Activated CD8-positive, alpha-beta T cell treated with anti-CD3 and anti-CD28 coated beads for 36 hours (primary cell): ENCODE results near the gene DCAF6. TPM values are rescaled to one million over a fixed set of nuclear protein-coding genes. Genes with fewer than 3 reads are reported as not detected.

ENCODE experiments used
- ATAC-seq: fragments of 200-7000 bp; cut with Tn5 transposase; one replicate; pipeline ENCODE4 v1.10.0; 2021; ENCODE audit warnings: mild to moderate bottlenecking, moderate library complexity
- CTCF ChIA-PET: fragments of 350-600 bp; sonication (Branson Sonifier 250); formaldehyde crosslinking; loops from one replicate; lab custom pipeline; 2021; ENCODE audit warnings: antibody characterized with exemption; lab: Charles Lee
- POLR2A ChIA-PET: fragments of 350-600 bp; sonication (Branson Sonifier 250); formaldehyde crosslinking; loops from one replicate; lab custom pipeline; 2021; ENCODE audit warnings: antibody characterized with exemption; lab: Charles Lee
- DNase-seq: peaks from one replicate; pipeline ENCODE4 v3.0.0-alpha.2; 2020
- H3K27ac Mint-ChIP-seq: one replicate; pipeline ENCODE4 v1.8.0; 2021; ENCODE audit warnings: mild to moderate bottlenecking, mixed read lengths
- H3K27me3 Mint-ChIP-seq: one replicate; pipeline ENCODE4 v1.8.0; 2021; ENCODE audit warnings: mixed read lengths
- H3K36me3 Mint-ChIP-seq: one replicate; pipeline ENCODE4 v1.8.0; 2021; ENCODE audit warnings: low read depth, mixed read lengths
- H3K4me1 Mint-ChIP-seq: one replicate; pipeline ENCODE4 v1.8.0; 2021; ENCODE audit warnings: low read depth, mixed read lengths
- H3K4me3 Mint-ChIP-seq: one replicate; pipeline ENCODE4 v1.8.0; 2021; ENCODE audit warnings: mild to moderate bottlenecking, moderate library complexity, mixed read lengths
- H3K9me3 Mint-ChIP-seq: one replicate; pipeline ENCODE4 v1.8.0; 2021; ENCODE audit warnings: mixed read lengths
- intact Hi-C: fragments of 100-400 bp; cut with micrococcal nuclease; formaldehyde crosslinking; loops from one replicate; pipeline ENCODE4 v1.10.0; 2022
- total RNA-seq, 2 experiments: library from RNA; stranded (reverse); gene quantifications; one replicate each; pipeline ENCODE4 v1.2.3, GENCODE V29; 2021
- TF ChIP-seq, protein P1 (sequence below): fragments of 200-600 bp; IDR thresholded peaks from one replicate; pipeline ENCODE4 v1.8.0; 2022; ENCODE audit warnings: antibody characterized with exemption, mild to moderate bottlenecking

Gene DCAF6
- total RNA-seq, 2 experiments from 2014 or later, result 21.6 to 22.6 TPM

DNA sequence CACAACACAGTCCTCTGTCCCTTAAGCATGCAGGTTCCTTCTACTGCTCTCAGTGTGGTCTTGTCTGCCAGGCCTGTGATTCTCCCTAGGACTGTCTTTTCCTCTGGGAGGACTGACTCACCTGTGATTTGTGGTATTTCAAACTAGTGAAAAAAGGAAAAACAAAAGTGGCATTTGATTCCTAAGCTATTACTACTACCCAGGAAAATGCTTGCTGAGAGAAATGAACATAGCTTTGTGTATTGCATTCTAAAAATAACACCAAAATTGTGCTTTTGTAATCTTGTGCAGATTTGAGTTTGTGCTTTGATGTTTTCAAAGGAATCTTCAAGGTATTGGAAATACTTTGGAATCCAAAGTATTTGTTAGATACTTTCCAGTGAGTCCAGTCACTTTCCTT is 143.3 kb downstream of the DCAF6 start:
- ATAC-seq (no peak), DNase-seq (no peak)
- Mint-ChIP-seq H3K36me3 (peaks cover 2% of the 10 kb centered on the region), H3K4me3 (no peak overlapping the region), H3K27ac (no peak overlapping the region), H3K4me1 (no peaks in the 10 kb centered on the region), H3K9me3 (no peaks in the 10 kb centered on the region), H3K27me3 (no peaks in the 10 kb centered on the region)
- intact Hi-C loops, result loop anchor here (5.0 to 10.0 kb wide), 3 partner anchors 142 to 365 kb away; partner anchors contain the start of genes DCAF6 and MPC2
- ChIA-PET POLR2A (no interaction called here), CTCF (interaction anchor here (1.3 to 1.6 kb wide), 3 partner anchors 8 to 11 kb away, joined by 3 to 4 read pairs (median 4); no protein-coding TSS in a partner anchor)
- TF ChIP-seq, protein P1, sequence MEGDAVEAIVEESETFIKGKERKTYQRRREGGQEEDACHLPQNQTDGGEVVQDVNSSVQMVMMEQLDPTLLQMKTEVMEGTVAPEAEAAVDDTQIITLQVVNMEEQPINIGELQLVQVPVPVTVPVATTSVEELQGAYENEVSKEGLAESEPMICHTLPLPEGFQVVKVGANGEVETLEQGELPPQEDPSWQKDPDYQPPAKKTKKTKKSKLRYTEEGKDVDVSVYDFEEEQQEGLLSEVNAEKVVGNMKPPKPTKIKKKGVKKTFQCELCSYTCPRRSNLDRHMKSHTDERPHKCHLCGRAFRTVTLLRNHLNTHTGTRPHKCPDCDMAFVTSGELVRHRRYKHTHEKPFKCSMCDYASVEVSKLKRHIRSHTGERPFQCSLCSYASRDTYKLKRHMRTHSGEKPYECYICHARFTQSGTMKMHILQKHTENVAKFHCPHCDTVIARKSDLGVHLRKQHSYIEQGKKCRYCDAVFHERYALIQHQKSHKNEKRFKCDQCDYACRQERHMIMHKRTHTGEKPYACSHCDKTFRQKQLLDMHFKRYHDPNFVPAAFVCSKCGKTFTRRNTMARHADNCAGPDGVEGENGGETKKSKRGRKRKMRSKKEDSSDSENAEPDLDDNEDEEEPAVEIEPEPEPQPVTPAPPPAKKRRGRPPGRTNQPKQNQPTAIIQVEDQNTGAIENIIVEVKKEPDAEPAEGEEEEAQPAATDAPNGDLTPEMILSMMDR, result no peak

DNA sequence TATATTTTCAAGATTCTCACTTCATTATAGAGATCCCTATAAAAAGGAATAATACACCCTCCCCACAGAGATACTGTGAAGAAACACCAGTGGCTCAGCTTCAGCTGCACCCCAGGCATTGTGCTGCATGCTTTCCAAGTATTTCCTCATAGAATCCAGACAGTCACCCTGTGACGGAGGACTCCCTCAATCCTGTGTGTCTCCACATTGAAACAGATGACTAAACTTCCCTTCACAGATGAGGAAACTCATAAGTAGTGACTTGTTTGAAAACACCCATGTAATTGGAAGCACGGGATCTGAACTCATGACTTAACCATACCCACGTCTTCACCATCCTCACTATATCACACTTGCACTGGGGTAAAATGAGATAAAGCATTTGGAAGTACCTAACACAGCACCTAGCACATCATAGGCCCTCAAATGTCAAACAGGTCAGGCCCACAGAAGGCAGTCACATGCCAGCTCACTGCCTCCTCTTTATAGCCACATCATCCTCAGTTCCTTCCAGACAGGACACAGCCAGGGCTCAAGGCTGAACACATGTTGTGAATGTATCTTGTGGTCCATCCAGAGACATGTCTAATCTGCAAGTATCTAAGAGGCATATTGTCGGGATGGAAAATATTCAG is 145.0 kb downstream of the DCAF6 start:
- ChIA-PET CTCF (interaction anchor here (0.6 to 5.1 kb wide), 56 partner anchors 13 to 481 kb away, joined by 3 to 105 read pairs (median 4); partner anchors contain the start of genes DCAF6, GPR161 and MPC2), POLR2A (interaction anchor here (0.6 to 0.8 kb wide), 2 partner anchors 144 to 1107 kb away, joined by 3 read pairs; partner anchors contain the start of gene MPC2)
- H3K36me3 Mint-ChIP-seq, result peaks cover 2% of the 10 kb centered on the region
- H3K9me3 Mint-ChIP-seq, result no peaks in the 10 kb centered on the region
- ATAC-seq, result no peak
- H3K27ac Mint-ChIP-seq, result no peak overlapping the region
- intact Hi-C loops, result loop anchor here (5.0 to 10.0 kb wide), 3 partner anchors 144 to 367 kb away; partner anchors contain the start of genes DCAF6 and MPC2
- DNase-seq, result no peak
- no peaks in the 10 kb centered on the region for H3K4me1 Mint-ChIP-seq
- H3K27me3 Mint-ChIP-seq, result peaks cover 2% of the 10 kb centered on the region
- TF ChIP-seq, protein P1, result no peak
- no peak overlapping the region for H3K4me3 Mint-ChIP-seq

DNA sequence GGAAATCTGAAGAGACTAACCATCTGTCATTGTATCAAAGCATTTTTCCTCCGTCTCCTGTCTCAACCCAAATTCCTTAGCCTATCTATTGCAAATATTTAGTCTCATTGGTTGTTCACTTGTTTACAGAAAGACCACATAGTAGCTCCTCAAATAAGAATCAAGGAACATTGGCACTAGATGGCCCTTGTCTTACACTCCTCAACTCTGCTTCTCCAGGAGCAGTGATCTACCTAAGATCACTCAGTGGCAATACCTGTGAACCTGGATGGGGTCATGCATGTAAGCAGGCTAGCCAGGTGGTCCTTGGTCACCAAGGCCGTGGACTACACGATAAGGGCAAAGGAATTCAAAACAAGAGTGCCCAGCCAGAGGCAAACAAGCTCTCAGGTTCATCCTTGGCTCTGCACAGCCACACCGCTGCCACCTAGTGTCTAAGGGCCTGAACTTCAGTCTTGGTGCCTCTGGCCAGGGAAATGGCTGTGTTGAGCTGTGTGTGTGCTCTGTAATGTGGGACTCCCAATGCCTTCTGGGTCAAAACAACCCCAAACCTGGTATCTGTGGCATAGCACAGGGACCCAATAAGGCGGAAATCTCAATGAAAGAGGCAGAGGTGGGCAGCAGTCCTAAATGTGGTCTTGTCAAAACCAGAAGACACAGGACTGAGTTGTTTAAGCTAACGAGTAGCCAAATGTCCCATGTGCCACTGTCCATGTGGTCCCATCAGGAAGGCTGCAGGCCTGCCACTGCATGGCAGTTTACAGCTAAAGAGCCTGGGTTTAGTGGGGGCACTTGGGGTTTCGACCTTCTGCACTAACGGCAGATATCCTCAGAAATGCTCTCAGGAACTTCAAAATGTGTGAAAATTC is 145.8 kb downstream of the DCAF6 start:
- no peak overlapping the region for H3K27ac Mint-ChIP-seq
- no peak overlapping the region for H3K4me3 Mint-ChIP-seq
- POLR2A ChIA-PET, result interaction anchor here (0.6 to 0.8 kb wide), 2 partner anchors 145 to 1108 kb away, joined by 3 read pairs; partner anchors contain the start of gene MPC2
- H3K27me3 Mint-ChIP-seq, result peaks cover 2% of the 10 kb centered on the region
- peak; percentile 81 for DNase-seq
- H3K4me1 Mint-ChIP-seq, result no peaks in the 10 kb centered on the region
- no peaks in the 10 kb centered on the region for H3K36me3 Mint-ChIP-seq
- CTCF ChIA-PET, result interaction anchor here (0.6 to 5.1 kb wide), 74 partner anchors 12 to 482 kb away, joined by 3 to 105 read pairs (median 4); partner anchors contain the start of genes ADCY10, DCAF6, GPR161 and MPC2
- H3K9me3 Mint-ChIP-seq, result no peaks in the 10 kb centered on the region
- intact Hi-C loops, result loop anchor here (5.0 to 10.0 kb wide), 3 partner anchors 145 to 367 kb away; partner anchors contain the start of genes DCAF6 and MPC2
- TF ChIP-seq, protein P1, result peak; percentile 74
- peak; percentile 96 for ATAC-seq

DNA sequence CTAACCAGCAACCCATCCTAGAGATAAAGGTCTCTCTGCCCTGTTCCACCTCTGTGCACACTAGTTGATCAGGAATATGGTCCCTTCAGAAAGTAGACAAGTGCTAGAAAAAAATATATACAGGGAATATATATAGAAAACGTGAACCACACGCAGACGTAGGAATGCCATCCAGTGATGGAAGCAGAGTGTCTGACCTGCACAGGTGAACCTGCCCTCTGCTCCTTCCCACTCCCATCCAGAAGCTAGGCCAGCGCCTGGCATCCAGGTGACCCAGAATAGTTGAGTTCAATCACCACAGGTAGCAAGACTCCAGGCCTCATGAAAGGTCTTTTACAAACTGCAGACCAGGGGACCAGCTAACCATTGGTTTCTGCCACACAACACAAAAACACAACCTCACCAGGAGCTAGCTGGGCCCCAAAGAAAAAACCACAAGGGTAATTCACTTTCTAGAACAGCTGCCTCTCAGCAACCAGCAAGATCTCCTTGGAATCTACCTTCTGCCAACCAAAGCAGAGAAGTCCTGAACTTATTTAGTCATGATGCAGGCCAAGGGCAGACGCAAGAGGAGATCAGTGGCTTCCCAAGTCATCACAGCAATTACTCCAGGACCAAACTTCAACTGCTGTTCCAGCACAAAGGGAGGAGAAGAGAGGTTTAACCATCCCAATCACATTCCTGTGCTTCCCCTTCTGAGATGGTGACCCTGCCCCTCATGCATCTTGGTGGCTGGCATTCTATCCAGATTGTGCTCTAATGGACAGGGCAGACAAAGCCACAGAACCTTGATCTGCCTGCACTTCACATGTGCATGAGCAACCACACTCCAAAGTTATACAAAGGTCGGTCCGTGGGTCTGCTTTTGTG is 147.2 kb downstream of the DCAF6 start:
- H3K27ac Mint-ChIP-seq, result no peak overlapping the region
- DNase-seq (no peak), ATAC-seq (no peak)
- POLR2A ChIA-PET, result interaction anchor here (1.5 kb wide), 1 partner anchor 8 kb away, joined by 4 read pairs; no protein-coding TSS in a partner anchor
- no peak overlapping the region for H3K4me3 Mint-ChIP-seq
- H3K36me3 Mint-ChIP-seq, result no peaks in the 10 kb centered on the region
- no peaks in the 10 kb centered on the region for H3K9me3 Mint-ChIP-seq
- intact Hi-C loops, result loop anchor here (5.0 to 10.0 kb wide), 3 partner anchors 146 to 369 kb away; partner anchors contain the start of genes DCAF6 and MPC2
- TF ChIP-seq, protein P1, result no peak
- H3K27me3 Mint-ChIP-seq, result peaks cover 2% of the 10 kb centered on the region
- no peaks in the 10 kb centered on the region for H3K4me1 Mint-ChIP-seq
- CTCF ChIA-PET, result interaction anchor here (0.6 to 5.1 kb wide), 27 partner anchors 8 to 259 kb away, joined by 3 to 105 read pairs (median 4); partner anchors contain the start of genes ADCY10, DCAF6, GPR161 and MPC2
